ENCODE measurements around the gene OSBPL1A. TPM values are rescaled to one million over a fixed set of nuclear protein-coding genes. Genes with fewer than 3 reads are reported as not detected.

OSBPL1A gene
- total RNA-seq, 6 experiments from 2014 or later: 6.2 to 16.3 (median 13.7) TPM

- TF ChIP-seq CTCF (IDR thresholded peaks at IDR 0.05): no peak
- H3K27me3 Mint-ChIP-seq (ENCODE audit: insufficient read depth): peaks cover 3% of the 10 kb centered on the region; the same call in 1 of the 2 replicates
- H3K27ac Mint-ChIP-seq: no peak overlapping the region
- DNase-seq: no peak
- no peak overlapping the region for H3K4me3 Mint-ChIP-seq
- H3K36me3 Mint-ChIP-seq (ENCODE audit: low read depth): no peaks in the 10 kb centered on the region
- H3K4me1 Mint-ChIP-seq (ENCODE audit: low read depth): peaks cover 4% of the 10 kb centered on the region
- H3K9me3 Mint-ChIP-seq: no peaks in the 10 kb centered on the region
Measured at GRCh38 chr18:24220318-24220688, 177.3 kb downstream of the OSBPL1A start.

- no peaks in the 10 kb centered on the region for H3K36me3 Mint-ChIP-seq (ENCODE audit: low read depth)
- H3K27ac Mint-ChIP-seq: no peak overlapping the region
- DNase-seq: no peak
- peaks cover 10% of the 10 kb centered on the region for H3K4me1 Mint-ChIP-seq (ENCODE audit: low read depth)
- peaks cover 3% of the 10 kb centered on the region; the same call in 1 of the 2 replicates for H3K27me3 Mint-ChIP-seq (ENCODE audit: insufficient read depth)
- no peaks in the 10 kb centered on the region for H3K9me3 Mint-ChIP-seq
- H3K4me3 Mint-ChIP-seq: no peak overlapping the region
- no peak for TF ChIP-seq CTCF (IDR thresholded peaks at IDR 0.05)
Measured at GRCh38 chr18:24219561-24220317, 177.9 kb downstream of the OSBPL1A start.

- Mint-ChIP-seq H3K4me3 (no peak overlapping the region), H3K27me3 (ENCODE audit: insufficient read depth) (no peaks in the 10 kb centered on the region), H3K9me3 (no peaks in the 10 kb centered on the region), H3K4me1 (ENCODE audit: low read depth) (peaks cover 35% of the 10 kb centered on the region), H3K27ac (no peak overlapping the region), H3K36me3 (ENCODE audit: low read depth) (no peaks in the 10 kb centered on the region)
- no peak for DNase-seq
- TF ChIP-seq CTCF (IDR thresholded peaks at IDR 0.05): no peak
Measured at GRCh38 chr18:24214913-24215312, 182.7 kb downstream of the OSBPL1A start.

GRCh38 chr18:24214144-24214543 is 183.5 kb downstream of the OSBPL1A start:
- H3K27me3 Mint-ChIP-seq (ENCODE audit: insufficient read depth): no peaks in the 10 kb centered on the region
- H3K27ac Mint-ChIP-seq: no peak overlapping the region
- H3K4me3 Mint-ChIP-seq: no peak overlapping the region
- no peak for TF ChIP-seq CTCF (IDR thresholded peaks at IDR 0.05)
- H3K9me3 Mint-ChIP-seq: no peaks in the 10 kb centered on the region
- no peak for DNase-seq
- peaks cover 42% of the 10 kb centered on the region for H3K4me1 Mint-ChIP-seq (ENCODE audit: low read depth)
- no peaks in the 10 kb centered on the region for H3K36me3 Mint-ChIP-seq (ENCODE audit: low read depth)

GRCh38 chr18:24212939-24213338 is 184.7 kb downstream of the OSBPL1A start:
- Mint-ChIP-seq H3K27me3 (ENCODE audit: insufficient read depth) (no peaks in the 10 kb centered on the region), H3K27ac (peak overlapping the region; percentile 58)

More at GRCh38 chr18:24212939-24213338, 184.7 kb downstream of the OSBPL1A start:
- Mint-ChIP-seq H3K9me3 (no peaks in the 10 kb centered on the region), H3K4me1 (ENCODE audit: low read depth) (peaks cover 53% of the 10 kb centered on the region), H3K36me3 (ENCODE audit: low read depth) (no peaks in the 10 kb centered on the region), H3K4me3 (peak overlapping the region; percentile 7; the same call in 1 of the 2 replicates)
- DNase-seq: peak; percentile 83
- TF ChIP-seq CTCF (IDR thresholded peaks at IDR 0.05): no peak

Measured in HFFc6 (cell line).